GM21528 (cell line): ENCODE data around the gene THAP9.

Source experiments
- ATAC-seq: cut with Tn5 transposase; IDR thresholded peaks from one replicate; pipeline ENCODE4 v1.9.1; 2021; ENCODE audit warnings: mild to moderate bottlenecking, moderate library complexity; ENCODE audit not compliant: unreplicated experiment, low FRiP score

Gene THAP9

DNA sequence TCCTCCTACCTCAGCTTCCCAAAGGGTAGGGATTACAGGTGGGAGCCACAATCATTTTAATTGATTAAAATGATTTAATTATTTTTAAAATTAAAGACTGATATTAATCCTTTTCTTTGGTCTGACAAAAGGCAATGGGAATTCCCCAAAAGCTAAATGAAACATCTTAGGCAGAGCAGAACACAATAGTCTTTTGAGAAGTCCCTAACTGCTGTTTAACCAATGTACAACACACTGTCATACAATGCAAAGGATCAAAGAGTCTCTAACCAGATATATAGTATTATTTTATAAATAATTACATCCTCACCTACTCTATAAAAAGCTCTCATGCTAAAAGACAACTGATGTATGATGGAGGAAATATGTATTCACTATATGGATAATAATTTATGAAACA is 47.0 kb downstream of the THAP9 start:
- no peak for ATAC-seq

DNA sequence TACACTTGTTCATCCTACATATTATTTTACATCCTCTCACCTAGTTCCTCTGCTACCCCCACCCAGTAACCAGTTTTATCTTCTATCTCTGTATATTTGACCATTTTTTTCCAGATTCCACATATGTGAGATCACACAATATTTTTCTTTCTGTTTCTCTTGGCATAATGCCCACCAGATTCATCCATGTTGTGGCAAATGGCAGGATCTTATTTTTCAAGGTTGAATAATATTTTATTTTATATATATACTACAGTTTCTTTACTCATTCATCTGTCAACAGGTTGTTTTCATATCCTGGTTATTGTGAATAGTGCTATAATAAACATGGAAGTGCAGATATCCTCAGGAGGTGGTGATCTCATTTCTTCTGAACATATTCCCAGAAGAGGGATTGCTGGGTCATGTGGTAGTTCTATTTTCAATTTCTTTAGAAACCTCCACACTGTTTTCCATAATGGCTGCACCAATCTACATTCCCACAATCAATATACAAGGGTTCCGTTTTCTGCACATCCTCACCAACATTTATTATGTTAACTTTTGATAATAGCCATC is 48.2 kb downstream of the THAP9 start:
- ATAC-seq = no peak

DNA sequence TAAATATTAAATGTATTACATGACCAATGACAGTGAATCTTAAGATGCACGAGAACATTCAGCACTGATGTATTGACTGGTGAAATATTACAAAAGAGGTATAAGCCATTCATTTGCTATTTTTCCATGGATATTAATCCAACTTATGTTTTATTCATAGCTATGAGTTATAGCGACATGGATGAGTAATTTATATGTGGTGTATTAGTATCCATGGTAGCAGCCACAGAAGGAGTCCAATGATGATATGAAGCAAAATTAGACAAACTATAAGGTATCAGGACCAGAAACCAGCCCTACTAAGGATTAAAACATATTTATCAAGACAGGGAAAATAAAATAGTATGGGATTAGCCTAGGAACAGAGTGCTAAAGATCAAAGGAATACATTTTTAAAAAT is 50.7 kb downstream of the THAP9 start:
- ATAC-seq = no peak

DNA sequence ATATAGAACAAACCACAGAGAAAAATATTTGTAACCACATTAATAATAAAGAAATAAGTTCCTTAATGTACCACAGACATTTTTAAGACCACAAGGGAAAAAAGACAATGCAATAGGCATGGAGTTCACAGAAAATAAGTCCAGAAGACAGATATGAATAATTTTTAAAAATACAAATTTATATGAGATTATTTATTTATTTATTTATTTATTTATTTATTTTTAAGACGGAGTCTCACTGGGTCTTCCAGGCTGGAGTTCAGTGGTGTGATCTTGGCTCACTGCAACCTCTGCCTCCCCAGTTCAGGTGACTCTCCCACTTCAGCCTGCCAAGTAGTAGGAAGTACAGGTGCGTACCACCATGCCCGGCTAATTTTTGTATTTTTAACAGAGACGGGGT is 53.7 kb downstream of the THAP9 start:
- ATAC-seq = no peak

DNA sequence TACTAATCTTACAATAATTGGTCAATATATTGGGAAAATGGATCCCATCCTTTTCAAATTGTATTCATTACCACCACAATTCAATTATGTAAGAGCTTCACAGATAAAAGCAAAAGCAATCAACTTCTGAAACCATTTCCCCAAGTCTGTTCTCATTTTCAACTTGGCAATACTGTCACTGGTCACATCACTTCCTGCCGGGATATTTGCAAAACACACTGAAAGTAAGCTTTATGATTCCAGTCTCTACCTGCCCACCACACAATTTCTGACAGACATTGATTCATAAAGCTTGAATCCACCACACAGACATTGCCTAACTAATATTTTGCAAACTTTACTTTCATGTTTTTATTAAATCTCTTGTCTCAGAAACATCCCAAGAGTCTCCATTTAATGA is 56.5 kb downstream of the THAP9 start:
- no peak for ATAC-seq

DNA sequence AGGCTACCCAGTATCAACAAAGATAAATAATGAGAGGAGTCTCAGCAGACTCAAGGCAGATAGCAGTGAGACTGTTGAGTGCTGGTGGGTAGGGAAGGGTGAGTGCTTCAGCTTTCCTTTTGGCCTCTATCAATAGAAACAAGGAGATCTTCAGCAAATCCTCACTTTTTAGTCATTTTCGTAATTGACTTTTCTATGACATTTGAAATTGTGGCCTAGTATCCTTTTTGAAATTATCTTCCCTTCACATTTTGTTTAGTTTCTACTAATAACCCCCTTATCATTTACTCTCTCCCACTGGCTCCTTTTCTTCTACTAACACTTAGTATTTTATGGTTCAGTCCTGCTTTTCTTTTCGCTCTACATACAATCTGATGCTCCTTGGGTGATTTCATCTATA is 65.2 kb downstream of the THAP9 start:
- ATAC-seq = no peak

DNA sequence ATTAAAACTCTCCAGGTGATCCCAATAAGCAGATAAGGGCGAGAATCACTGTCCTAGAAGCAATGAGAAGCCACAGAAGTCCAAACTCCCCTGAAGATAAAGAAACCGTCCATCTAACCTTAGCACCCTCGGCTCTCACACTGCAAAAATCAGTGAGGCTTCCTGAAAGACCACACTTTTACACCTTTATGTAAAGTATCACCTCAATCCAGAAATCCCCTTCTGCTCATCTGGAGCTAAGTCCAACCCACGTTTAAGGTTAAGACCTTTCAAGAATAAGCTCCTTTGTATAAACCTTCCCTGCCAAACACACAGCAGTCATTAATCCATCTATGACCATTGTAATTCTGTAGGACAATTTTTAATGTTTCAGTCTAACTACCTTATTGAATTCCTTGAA is 68.4 kb downstream of the THAP9 start:
- no peak for ATAC-seq

DNA sequence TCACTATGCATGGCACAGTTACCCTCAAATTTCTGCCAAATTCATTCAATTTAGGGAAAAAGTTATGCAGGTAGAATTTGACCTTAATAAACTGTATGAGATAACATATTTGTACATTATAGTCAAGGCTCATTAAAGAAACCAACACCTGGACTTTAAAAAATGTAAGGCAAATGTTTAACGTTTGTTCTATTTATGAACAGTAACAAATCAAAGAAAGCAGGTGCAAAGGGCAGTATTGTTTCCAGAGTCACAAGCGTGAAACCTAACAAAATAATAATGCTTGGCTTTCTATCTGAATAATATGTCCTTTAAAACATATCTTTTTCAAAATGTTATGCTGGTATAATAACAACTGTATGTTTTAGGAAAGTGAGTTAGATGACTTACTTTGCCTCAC is 68.9 kb downstream of the THAP9 start:
- ATAC-seq = no peak
